HG03354 (cell line): ENCODE results near the gene OR1M1.
"Not testable (repeated sequence)": the region's sequence is repeated elsewhere in the genome, so short reads cannot be mapped to it uniquely, and the experiment has no call there.

Source experiments
- ATAC-seq: cut with Tn5 transposase; IDR thresholded peaks from one replicate; pipeline ENCODE4 v1.9.1; 2021; ENCODE audit warnings: mild to moderate bottlenecking; ENCODE audit not compliant: unreplicated experiment, poor library complexity, severe bottlenecking

OR1M1 gene, protein sequence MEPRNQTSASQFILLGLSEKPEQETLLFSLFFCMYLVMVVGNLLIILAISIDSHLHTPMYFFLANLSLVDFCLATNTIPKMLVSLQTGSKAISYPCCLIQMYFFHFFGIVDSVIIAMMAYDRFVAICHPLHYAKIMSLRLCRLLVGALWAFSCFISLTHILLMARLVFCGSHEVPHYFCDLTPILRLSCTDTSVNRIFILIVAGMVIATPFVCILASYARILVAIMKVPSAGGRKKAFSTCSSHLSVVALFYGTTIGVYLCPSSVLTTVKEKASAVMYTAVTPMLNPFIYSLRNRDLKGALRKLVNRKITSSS

DNA sequence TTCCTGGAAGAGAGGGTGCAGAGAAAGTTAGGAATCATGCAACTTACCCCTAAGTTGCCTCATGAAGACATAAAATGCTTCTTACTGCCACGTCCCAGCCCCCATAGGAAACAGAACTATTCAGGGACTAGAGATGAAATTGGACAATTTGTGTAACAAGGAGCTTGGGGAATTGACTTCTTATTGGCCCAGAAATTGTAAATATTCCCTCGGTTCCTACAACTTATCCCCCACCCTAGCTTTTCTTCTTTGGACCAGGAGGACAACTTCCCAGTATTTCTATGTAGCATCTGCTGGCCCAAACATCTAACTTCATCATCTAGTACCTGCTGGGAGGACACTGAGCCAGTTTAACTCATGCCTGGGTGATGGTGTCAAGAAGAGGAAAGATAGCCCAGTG is at the start of gene OR1M1:
TSS of gene OR1M1 (plus strand) at position 301 of the 400 bp plus-strand sequence. CDS start 6,184 bp downstream, outside the sequence.
- ATAC-seq: no peak

DNA sequence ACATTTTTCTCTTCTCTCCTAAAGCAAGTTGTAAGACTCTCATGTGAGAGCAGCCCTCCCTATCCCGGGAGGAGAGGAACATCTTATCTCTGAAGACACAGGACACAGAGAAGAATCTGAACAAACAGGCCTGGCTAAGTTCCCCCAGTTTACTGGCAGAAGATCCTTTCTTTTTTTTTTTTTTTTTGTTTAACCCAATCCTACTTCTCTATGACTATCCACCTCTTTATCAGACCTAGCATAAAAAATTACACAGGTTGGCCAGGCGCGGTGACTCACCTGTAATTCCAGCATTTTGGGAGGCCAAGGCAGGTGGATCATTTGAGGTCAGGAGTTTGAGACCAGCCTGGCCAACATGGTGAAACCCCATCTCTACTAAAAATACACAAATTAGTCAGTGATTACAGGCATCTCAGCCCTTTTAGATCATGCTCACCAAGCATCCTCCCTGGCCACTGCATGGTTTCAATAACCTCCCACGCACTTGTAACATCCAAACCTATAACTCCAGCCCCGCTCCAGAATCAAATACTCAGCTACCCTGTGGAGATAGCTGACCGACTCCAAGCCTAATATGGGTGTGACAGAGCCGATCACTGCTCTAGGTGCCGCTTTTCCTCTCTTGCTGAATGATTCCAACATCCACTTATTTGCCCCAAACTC is 49.3 kb upstream of the OR1M1 start:
- no peak for ATAC-seq

DNA sequence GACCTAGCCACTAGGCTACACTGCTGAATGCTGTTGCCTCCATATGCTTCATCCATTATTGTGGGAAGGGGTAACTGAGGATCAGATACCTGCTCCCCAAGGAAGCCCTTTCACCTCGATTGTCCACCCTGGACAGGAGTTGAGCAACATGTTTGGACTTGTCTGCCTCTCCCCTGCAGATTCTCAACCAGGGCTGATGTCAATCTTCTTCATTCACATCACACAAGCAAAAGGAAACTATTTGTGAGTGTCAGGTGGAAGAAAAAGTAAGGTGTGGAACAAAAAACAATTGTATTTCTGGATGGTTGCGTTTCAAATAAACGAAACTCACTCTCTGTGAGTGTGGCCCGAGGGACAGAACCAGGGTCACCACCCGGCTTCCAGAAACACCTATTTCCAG is 47.1 kb upstream of the OR1M1 start:
- no peak for ATAC-seq

DNA sequence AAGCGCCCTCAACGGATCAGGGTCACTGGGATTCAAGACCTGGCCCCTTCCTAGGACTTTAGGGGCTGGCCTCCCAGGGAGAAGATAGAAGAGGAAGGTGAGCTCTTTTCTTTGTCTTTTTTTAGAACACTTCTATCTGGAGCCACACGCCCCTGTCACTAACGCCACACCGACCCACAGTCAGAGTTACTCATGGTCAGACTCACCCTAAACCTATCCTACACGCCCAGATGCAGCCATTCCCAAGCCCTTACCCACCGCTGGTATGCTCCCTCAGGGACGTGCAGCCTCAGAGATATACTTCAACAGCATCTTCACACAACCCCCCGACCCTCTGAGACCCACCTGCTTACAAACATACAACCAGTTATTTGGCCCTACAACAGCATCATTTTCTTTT is 46.7 kb upstream of the OR1M1 start:
- no peak for ATAC-seq

DNA sequence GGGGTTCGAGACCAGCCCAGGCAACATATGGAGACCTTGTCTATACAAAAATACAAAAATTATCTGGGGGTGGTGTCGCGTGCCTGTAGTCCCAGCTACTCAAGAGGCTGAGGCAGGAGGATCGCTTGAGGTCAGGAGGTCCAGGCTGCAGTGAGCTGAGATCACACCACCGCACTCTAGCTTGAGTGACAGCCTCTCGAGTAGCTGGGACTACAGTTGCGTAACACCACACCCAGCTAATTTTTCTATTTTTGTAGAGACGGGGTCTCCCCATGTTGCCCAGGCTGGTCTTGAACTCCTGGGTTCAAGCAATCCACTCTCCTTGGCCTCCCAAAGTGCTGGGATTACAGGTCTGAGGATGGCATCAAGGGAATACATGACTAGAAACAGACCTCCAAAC is 45.8 kb upstream of the OR1M1 start:
- ATAC-seq: no peak

DNA sequence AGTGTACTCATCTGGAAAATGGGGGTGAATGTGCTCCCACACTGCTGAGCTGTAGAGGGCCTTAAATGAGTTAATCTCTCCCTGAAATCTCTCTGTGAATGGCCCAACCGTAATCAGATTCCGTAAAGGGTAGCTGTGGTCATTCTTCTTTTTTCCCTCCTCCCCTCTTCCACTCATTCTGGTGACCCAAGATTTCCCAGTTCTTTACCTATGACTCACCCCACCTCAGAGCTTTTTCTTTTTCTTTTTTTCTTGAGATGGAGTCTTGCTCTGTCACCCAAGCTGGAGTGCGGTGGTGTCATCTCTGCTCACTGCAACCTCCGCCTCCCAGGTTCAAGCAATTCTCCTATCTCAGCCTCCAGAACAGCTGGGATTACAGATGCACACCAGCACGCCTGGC is 43.3 kb upstream of the OR1M1 start:
- no peak for ATAC-seq

DNA sequence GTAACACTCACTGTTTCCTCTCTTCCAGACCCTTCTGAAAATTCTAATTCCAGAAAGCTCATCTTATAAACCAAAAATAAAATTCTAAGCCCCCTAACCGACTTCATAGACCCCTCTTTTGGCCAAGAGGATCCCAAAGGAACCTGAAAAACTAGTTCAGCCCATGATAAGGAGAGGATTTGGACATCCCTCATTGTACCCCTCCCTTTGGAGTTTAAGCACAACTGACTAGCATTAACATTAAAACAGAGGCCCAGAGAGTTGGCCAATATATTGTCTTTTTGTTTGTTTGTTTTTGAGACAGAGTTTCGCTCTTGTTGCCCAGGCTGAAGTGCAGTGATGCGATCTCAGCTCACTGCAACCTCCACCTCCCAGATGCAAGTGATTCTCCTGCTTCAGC is 42.4 kb upstream of the OR1M1 start:
- no peak for ATAC-seq

DNA sequence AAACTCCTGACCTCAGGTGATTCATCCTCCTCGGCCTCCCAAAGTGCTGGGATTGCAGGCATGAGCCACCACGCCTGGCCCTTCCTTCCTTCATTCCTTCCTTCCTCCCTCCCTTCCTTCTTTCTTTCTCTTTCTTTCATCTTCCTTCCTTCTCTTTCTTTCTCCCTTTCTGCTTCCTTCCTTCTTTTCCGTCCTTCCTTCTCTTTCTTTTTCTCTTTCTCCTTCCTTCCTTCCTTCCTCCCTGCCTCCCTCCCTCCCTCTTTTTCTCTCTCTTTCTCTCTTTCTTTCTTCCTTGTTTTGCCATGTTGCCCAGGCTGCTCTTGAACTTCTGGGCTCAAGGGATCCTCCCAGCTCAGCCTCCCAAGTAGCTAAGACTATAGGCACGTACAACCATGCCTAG is 40.2 kb upstream of the OR1M1 start:
- no peak for ATAC-seq

DNA sequence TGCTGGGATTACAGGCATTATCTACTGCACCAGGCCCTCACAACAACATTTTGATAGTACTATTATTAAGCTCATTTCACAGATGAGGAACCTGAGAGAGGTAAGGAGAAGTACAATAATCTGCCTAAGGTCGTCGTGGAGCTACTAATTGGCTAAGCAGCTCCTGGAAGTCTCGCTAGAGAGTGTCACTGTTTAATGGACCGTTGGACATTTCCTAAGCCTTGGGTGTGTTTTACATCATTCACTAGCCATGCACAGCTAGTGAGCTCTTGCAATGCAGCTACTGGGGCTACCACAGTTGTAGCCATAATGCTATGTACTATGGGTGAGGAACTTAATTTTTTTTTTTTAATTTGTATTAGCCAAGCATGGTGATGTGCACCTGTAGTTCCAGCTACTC is 34.0 kb upstream of the OR1M1 start:
- ATAC-seq: no peak

DNA sequence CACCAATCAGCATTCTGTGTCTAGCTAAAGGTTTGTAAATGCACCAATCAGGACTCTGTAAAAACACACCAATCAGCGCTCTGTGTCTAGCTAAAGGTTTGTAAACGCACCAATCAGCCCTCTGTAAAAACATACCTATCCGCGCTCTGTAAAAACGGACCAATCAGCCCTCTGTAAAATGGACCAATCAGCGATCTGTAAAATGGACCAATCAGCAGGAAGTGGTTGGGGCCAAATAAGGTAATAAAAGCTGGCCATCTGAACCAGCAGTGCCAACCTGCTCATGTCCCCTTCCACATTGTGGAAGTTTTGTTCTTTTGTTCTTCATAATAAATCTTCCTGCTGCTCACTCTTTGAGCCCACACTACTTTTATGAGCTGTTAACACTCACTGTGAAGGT is 33.2 kb upstream of the OR1M1 start:
- not testable (repeated sequence) for ATAC-seq

DNA sequence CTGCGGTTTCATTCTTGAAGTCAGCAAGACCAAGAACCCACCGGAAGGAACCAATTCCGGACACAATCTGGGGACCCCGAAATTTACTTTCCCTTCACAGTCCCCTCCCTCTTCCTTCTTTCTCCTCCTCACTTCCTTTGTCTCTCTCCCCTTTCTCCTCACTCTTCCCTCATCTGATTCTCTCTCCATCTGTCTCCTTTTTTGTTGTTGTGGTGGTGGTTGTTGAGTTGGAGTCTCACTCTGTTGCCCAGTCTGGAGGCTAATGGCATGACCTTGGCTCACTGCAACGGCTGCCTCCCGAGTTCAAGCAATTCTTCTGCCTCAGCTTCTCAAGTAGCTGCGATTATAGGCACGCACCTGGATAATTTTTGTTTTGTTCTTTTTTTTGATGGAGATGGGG is 32.7 kb upstream of the OR1M1 start:
- no peak for ATAC-seq

DNA sequence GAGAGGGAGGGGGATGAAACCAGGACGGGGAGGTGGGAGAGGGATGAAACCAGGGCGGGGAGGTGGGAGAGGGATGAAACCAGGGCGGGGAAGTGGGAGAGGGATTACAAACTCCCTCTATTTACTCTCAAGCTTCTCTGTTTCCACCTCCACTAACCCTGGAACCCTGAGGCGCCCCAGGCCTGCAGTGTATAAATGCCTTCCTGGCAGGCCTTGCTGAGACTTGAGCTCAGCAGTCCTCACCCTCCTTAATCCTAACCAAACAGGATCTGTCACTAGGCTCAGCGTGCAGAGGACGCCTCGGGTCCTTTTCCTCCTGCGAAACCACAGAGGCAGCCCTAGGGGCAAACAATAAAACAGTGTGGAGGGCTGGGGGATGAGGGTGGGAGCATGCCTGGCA is 32.1 kb upstream of the OR1M1 start:
- no peak for ATAC-seq

DNA sequence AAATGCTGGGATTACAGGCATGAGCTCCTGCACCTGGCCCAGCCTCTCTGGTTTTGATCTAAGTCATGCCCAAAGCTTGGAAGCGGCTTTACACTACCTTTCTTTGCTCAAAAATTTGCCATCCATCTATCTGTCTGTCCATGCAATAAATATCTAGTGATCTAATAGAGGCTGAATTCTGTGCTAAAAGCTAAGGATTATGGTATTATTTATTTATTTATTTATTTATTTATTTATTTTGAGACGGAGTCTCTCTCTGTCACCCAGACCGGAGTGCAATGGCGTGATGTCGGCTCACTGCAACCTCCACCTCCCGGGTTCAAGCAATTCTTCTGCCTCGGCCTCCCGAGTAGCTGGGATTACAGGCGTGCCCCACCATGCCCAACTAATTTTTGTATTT is 30.7 kb upstream of the OR1M1 start:
- not testable (repeated sequence) for ATAC-seq

DNA sequence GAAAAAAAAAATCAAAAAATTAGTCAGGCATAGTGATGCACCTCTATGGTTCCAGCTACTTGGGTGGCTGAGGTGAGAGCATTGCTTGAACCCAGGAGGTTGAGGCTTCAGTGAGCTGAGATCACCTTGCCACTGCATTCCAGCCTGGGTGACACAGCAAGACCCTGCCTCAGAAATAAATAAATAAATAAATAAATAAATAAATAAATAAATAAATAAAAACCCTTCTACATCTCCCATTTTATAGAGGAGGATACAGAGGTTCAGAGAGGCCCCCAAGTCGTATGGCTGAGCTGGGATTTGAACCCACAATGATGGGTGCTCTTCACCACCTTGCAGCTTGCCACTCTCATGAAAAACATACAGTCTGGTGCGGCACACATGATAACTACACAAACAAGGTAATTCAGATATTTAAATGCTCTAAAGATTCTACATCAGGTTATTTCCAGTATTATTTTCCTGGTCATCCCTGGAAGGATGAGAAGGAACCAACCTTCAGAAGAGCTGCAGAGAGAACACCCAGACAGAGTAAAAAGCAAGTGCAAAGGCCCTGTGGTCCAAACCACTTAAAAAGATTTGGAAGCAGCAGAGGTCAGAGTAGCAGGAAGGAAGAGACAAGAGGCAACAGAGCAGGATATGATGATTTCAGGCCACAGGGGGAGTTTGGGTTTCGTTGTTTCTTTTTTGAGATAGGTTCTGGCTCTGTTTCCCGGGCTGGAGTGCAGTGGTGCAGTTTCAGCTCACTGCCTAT is 29.2 kb upstream of the OR1M1 start:
- ATAC-seq: no peak

DNA sequence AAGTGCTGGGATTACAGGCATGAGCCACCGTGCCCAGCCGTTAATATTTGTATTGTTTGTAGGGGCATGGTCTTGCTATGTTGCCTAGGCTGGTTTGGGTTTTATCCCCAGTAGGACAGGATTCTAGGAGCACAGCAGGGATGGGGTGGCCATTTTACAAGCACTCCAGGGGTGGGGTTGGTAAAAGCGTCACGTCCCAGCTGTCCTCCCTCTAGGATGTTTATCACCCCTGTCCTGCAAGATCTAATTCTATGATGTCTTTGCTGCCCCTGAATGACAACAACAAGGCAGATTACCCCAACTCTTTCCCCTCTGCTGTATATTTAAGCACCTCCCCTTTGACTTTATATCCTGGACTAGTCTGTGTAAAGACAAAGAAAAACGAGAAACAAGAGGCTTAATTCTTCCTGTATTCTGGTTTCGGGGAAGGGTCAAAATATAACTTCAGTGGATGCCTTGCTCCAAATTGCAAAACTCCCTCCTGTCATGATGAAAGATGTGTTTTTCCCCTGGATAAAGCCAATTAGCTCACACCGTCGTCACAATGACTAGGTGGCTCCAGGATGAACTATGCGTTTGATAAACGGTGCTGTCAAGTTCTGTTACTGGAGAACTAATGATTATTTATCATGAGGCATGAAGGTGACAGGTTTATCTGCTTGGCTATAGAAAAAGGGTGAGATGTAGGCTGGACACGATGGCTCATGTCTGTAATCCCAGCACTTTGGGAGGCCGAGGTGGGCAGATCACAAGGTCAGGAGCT is 27.8 kb upstream of the OR1M1 start:
- ATAC-seq: no peak

DNA sequence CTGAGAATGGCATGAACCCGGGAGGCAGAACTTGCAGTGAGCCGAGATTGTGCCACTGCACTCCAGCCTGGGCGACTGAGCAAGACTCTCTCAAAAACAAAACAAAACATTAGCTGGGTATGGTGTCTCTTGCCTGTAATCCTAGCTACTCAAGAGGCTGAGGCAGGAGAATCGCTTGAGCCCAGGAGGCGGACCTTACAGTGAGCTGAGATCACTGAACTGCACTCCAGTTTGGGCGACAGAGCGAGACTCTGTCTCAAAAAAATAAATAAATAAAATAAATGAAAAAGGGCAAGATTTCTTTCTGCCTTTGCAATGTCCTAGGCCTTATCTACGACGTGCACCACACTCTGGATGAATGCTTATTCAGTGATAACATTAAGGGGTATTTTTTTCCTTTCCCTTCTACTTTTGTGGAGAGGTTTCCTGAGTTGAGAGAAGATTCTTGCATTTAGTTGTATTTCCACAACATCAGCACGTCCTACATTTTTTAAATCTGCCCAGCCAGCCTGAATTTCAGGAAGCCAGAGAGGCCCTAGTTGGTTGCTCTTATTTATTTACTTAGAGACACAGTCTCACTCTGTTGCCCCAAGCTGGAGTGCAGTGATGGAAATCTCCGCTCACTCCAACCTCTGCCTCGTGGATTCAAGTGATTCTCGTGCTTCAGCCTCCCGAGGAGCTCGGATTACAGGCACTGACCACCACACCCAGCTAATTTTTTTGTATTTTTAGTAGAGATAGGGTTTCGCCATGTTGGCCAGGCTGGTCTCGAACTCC is 26.1 kb upstream of the OR1M1 start:
- no peak for ATAC-seq

DNA sequence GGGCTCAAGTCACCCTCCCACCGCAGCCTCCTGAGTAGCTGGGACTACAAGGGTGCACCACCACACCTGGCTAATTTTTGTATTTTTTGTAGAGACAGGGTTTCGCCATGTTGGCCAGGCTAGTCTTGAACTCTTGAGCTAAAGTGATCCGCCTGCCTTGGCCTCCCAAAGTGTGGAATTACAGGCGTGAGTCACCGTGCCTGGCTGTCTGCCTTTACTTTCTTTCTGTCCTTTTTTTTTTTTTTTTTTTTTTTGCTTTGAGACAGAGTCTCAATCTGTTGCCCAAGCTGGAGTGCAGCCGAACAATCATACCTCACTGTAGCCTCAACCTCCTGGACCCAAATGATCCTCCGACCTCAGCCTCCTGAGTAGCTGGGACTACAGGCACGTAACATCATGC is 25.0 kb upstream of the OR1M1 start:
- no peak for ATAC-seq

DNA sequence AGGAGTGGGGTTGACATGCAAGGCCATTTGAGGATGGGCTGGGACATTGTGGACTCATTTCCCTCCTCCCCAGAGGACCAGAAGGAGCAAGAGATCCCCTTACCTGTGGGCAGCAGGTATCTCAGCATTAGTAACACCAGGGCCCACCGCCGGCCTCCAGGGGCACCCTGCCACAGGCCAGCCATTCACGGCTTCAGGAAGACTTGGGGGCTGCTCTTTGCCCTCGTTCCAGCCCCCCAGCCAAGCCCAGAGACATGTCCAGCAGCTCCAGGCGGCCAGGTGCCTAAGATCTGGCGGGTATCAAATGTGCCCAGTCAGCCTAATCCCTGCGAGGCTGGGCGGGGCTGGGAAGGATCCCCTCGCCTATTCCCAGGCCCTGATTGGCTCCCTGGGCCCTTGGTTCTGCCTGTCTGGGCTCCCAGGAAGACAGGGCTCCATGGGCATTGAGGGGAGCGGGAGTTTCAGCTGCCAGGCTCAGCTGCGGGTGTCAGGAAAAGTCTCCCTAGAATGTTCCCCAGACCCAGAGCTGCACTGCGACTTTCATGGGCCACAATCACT is 21.3 kb upstream of the OR1M1 start:
- ATAC-seq: no peak

DNA sequence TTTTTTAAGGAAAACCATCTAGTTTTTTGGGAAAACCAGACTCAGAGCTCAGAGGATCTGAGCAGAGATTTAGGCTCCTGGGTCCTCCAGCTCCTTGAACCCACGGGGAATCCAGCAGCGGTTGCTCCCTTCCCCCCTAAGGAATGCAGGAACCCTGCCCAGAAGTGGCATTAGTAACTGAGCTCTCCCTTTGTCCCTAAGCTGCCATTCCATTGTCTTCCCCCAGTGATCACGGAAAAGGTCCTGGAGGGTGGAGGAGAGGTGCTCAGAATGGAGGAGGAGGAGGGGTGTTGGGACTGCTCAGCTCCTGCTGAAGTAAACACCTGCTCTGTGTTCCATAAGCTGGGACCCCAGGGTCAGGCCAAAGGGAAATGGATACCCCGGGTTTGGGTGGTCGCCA is 16.8 kb upstream of the OR1M1 start:
- no peak for ATAC-seq
